T follicular helper cell (primary cell): ENCODE results near the gene HRCT1.

Experiments used
- DNase-seq: peaks from one replicate; pipeline ENCODE4 v3.0.0-alpha.2; 2020; ENCODE audit warnings: low read depth

HRCT1 gene

DNA sequence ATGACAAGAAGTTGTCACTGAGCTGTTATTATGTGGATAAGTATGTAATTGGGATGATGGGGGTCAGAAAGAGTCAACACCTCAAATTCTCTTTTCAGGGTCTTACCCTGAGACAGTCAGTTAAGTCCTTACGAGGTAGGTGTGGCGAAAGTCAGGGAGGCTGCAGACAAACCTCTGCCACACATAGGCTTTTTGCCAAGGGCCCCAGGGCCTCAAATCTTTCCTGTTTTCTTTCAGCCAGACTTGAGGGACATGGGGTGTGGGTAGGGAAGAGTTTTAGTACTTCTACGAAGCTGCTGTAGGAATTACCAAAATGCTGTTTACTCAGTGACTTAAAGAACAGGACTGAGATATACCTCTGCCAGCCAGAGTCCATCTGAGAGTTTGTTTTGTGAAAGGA lies 38.2 kb downstream of the HRCT1 start:
- DNase-seq, result no peak

DNA sequence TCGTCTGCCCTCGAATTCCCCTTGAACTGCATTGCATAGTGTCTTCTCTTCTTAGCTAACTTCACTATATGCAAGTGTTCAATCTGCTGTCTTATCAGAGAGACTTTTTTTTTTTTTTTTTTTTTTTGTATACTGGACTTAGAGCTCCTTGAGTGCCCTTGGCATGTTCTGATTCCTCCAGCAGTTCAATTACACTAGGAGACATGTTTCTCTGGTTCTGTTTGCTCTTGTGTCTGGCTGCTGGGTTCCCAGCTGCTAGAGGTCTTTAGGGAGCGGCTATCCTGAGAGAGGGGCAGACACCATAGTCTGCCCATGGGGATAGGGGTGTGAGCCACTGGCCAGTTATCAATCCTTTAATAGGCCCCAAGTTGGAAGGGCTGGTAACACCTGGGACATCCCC lies 38.8 kb downstream of the HRCT1 start:
- DNase-seq, result no peak

DNA sequence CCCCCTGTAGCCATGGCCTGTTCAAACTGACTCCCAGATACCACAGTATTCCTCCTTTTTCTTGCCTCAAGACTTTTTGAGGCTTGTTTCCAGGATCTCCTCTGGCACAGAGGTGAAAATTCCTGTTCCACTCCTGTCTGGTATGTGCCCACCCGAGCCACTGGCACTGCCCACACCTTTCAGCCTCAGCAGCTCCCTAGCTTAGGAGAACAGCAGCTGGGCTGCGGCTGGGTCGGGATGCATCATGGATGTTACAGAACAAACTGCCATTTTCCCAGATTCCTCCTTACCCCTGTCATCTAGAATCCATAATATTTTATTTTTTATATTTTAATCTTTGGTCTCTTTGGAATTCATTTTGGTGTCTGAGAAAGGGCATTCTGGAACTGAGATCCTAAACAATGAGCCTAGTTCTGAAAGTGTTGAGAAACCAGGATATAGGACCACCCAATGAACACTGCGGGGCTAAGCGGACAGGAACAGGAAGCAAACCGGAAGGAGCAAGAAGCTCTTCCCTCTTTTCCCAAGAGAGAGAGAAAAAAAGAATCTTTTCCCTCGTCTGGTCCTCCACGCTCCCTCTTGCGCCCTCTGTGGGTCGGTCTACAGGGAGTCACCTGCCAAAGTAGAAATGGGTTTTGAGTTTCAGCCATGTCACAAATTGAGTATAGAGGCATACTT lies 39.5 kb downstream of the HRCT1 start:
- peak; percentile 49 for DNase-seq

DNA sequence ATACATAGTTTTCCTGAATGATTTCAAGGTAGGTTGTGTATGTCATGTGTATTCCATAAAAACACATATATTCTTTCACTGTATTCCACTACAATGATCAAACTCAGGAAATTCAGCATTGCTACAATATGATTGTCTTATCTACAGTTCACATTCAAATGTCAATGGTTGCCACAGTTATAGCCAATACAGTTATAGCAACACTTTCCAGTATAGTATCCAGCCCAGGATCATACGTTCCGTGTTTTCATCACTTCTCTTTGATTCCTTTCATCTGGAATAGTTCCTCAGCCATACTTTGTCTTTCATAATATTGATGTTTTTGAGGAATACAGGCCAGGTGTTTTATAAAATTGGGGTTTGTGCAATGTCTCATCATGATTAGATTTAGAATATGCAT lies 42.4 kb downstream of the HRCT1 start:
- no peak for DNase-seq

DNA sequence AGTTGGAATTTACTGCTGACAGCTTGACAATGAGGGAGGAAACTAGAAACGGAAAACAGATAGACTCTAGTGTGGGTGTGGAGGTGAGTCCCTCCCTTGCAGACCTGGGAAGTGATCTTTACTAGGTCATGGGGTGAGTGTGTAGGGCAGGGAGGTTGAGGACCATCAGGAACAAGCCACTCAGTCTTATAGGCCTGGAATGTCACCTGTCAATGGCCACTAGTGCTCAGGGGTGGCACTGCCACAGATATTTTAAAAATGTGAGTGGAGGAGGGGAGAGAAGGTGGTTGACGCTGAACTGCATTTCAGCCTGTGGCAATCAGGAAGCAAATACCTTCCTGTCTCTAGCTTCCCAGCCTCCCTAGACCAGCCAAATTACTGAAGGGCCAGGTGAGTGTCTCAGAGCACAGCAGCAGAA lies 42.9 kb downstream of the HRCT1 start:
- no peak for DNase-seq

DNA sequence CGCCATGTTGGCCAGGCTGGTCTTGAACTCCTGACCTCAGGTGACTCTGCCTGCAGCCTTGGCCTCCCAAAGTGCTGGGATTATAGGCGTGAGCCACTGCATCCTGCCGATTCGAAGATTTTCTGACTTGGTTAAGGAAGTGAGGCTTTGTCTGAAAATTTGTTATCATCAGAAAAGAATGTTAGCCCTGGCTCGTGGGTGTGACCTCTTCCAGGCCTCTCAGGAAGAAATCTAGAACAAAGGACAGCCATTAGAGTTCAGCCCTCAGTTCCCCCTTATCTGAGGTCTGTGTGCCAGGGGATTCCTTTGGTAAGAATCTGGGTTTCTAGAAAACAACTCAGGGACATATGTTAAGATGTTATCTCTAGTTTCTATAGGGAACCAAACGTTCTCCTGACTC lies 45.7 kb downstream of the HRCT1 start:
- no peak for DNase-seq

DNA sequence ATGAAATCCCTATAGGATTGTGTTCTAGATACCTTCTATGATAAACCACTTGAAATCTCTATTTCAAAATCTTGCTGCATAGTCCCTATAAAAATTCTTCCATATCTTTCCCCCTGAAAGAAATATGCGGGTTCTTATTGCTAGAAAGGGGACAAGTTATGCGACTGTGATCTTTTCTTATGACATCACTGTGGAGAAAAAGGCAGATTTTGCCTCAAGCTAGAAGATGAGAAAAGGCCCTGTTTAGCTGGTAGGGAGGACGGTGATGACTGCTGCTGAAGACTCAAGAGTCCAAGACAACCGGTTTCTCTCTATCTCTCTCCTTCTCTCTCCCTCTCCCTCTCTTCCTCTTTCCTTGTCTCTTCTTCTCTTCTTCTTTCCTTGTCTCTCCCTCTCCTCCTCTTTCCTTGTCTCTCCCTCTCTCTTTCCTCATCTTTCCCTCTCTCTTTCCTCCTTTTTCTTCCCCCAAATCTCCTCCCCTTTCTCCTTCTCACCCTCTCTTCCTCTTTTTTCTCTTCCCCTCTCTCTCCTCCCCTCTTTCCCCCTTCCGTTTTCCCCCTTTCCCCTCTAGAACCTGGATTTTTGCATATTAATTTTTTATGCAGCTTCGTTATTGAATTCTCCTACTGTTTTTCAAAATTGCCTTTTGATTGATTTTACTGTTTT lies 46.7 kb downstream of the HRCT1 start:
- no peak for DNase-seq

DNA sequence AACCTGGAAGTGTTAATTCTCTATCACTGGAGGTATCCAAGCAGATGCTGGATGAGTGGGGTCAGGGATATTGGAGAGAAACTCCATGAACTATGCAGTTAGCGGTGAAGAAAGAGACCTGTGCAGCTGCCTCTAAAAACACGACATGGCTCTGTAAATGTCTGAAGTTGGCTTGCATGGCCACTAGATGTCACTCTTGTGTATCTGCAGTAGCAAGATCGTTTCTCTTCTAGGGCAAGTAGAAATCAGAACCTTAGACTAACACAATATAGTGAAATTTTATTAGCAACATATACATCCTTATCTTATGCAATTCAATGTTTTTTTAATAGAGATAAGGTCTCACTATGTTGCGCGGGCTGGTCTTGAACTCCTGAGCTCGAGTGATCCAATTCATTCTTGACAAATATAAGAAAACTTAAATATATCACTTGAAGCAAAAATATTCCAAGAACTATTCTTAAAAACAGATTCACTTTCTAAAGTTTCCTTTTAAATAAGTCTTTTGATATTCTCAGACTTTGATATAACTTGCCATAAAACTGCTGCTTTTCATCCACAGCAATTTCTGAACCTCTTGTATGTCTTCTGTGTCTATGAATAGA lies 49.0 kb downstream of the HRCT1 start:
- DNase-seq, result peak; percentile 33

DNA sequence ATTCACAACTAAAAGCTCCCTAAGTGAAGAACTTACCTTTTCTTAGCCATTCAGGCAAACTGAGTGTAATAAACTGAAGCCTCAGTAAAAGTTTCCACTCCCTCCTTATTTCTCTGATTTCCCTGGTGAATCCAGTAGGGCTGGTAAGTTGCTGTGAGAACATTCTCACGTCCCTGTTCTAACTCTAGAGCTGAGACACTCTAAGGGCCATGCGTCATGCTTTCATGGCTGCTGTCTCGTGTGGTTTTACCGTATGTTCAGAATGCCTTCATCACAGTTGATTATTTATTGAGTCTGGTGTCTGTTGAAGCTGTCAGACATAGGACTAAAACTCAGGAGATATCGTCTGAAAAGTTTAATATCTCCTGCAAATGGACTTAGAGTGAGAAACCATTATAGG lies 50.6 kb downstream of the HRCT1 start:
- DNase-seq, result no peak
